Panc1 (cell line): Measurements from ENCODE around the gene FUT4. TPM values are rescaled to one million over a fixed set of nuclear protein-coding genes. Genes with fewer than 3 reads are reported as not detected.

ENCODE experiments used
- ATAC-seq: fragments of 200-7000 bp; cut with Tn5 transposase; 2 replicates; pipeline ENCODE4 v1.9.1; 2020; ENCODE audit warnings: mild to moderate bottlenecking, moderate library complexity
- BruUV-seq: library from RNA; stranded (reverse); fragments of 400-500 nt; replicated peaks from 2 replicates; lab custom pipeline; 2021; lab: Mats Ljungman, UMichigan
- CTCF ChIA-PET: fragments of 300-600 bp; sonication (Branson Sonifier 250); formaldehyde crosslinking; loops from one replicate; lab custom pipeline; 2022; ENCODE audit warnings: antibody characterized with exemption; lab: Charles Lee
- POLR2A ChIA-PET: fragments of 300-600 bp; sonication (Branson Sonifier 250); formaldehyde crosslinking; loops from one replicate; lab custom pipeline; 2022; ENCODE audit warnings: antibody characterized with exemption; lab: Charles Lee
- DNase-seq: peaks from one replicate; pipeline ENCODE4 v3.0.0-alpha.2; 2010; ENCODE audit warnings: low read depth, low spot score
- H3K27ac ChIP-seq: 2 replicates; pipeline ENCODE4 v1.5.1; 2011; ENCODE audit warnings: mild to moderate bottlenecking, low read length, inconsistent platforms
- H3K27me3 ChIP-seq: fragments of 200-500 bp; sonication (Bioruptor generic); 2 replicates; pipeline ENCODE4 v1.6.0; 2014; ENCODE audit warnings: low read length, inconsistent platforms; ENCODE audit not compliant: control insufficient read depth, insufficient read depth
- H3K36me3 ChIP-seq: fragments of 200-500 bp; sonication (Bioruptor generic); 2 replicates; pipeline ENCODE4 v1.5.1; 2014; ENCODE audit warnings: inconsistent platforms, mild to moderate bottlenecking, low read length, moderate library complexity; ENCODE audit not compliant: control insufficient read depth, insufficient read depth
- H3K4me1 ChIP-seq: 2 replicates; pipeline ENCODE4 v1.5.1; 2011; ENCODE audit warnings: inconsistent platforms, mild to moderate bottlenecking, low read length, moderate library complexity; ENCODE audit not compliant: control insufficient read depth, insufficient read depth
- H3K4me3 ChIP-seq, 2 experiments: 2 replicates each; pipeline ENCODE4 v1.5.1; 2011 to 2012; ENCODE audit warnings: low read depth in 2 of 2, low read length in 2 of 2, mild to moderate bottlenecking in 2 of 2, inconsistent platforms in 1 of 2, moderate library complexity in 1 of 2
- H3K9me3 ChIP-seq: fragments of 200-500 bp; sonication (Bioruptor generic); 2 replicates; pipeline ENCODE4 v1.5.1; 2014; ENCODE audit warnings: low read depth, mild to moderate bottlenecking, inconsistent platforms, low read length, moderate library complexity; ENCODE audit not compliant: control insufficient read depth, insufficient read depth
- POLR2AphosphoS5 ChIP-seq: IDR thresholded peaks from 2 replicates; pipeline ENCODE4 v1.6.1; 2012; ENCODE audit warnings: mild to moderate bottlenecking, low read depth, low read length, moderate library complexity
- SIN3A ChIP-seq: IDR thresholded peaks from 2 replicates; pipeline ENCODE4 v1.6.1; 2012; ENCODE audit warnings: low read depth, mild to moderate bottlenecking, low read length, moderate library complexity, borderline replicate concordance; ENCODE audit not compliant: insufficient read depth
- TCF7L2 ChIP-seq: IDR thresholded peaks from 2 replicates; pipeline ENCODE4 v1.6.1; 2011; ENCODE audit warnings: mild to moderate bottlenecking, low read depth, low read length, inconsistent platforms
- in situ Hi-C: cut with HindIII; loops from 2 replicates; pipeline ENCODE4 v1.10.0; 2016; ENCODE audit warnings: low sequenced_read_pairs, low pct_unique_long_range_greater_than_20kb
- intact Hi-C: fragments of 100-400 bp; cut with micrococcal nuclease; formaldehyde crosslinking; loops from one replicate; pipeline ENCODE4 v1.10.0; 2022; ENCODE audit not compliant: unreplicated experiment
- total RNA-seq: library from RNA; stranded (reverse); gene quantifications from one replicate; pipeline ENCODE4 v1.2.1, GENCODE V29; 2021; ENCODE audit not compliant: unreplicated experiment
- TF ChIP-seq, protein P1 (sequence below): fragments of 450-650 bp; IDR thresholded peaks from 2 replicates; pipeline ENCODE4 v1.5.1; 2017; ENCODE audit warnings: mild to moderate bottlenecking
- TF ChIP-seq, protein P2 (sequence below), 2 experiments: IDR thresholded peaks; 2 replicates each; pipeline ENCODE4 v1.6.1; 2011 to 2012; ENCODE audit warnings: low read depth in 2 of 2, control low read depth in 1 of 2, low read length in 1 of 2, mild to moderate bottlenecking in 1 of 2, moderate library complexity in 1 of 2; ENCODE audit not compliant: insufficient read depth in 1 of 2

FUT4 gene
- total RNA-seq, 1 experiment from 2014 or later = 11.2 TPM

DNA sequence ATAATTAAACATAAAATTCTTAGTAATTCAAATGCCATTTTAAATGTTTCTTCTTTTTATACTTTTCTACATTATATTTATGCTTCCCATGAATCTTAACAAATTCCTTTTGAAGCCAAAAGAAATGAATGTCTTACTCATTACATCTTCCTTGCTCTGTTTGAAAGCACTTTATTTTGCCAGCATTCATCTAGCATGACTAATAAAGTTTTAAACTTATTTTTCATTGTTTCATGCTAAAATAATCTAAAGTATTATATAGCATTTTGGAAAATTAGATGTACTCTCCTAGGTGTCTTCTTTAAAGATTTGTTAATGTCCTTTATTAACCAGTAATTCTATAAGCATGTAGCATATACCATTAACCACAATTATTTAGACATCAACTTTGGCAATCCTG lies 13.7 kb downstream of the FUT4 start:
- POLR2A ChIA-PET = no interaction called here
- DNase-seq (no peak), ATAC-seq (no peak)
- H3K4me1 ChIP-seq = no peaks in the 10 kb centered on the region
- H3K4me3 ChIP-seq = no peak overlapping the region
- H3K9me3 ChIP-seq = no peaks in the 10 kb centered on the region
- no peaks in the 10 kb centered on the region for H3K27me3 ChIP-seq
- no peaks in the 10 kb centered on the region for H3K36me3 ChIP-seq
- no peak overlapping the region for H3K27ac ChIP-seq
- intact Hi-C loops = no loop called here
- BruUV-seq = no TSS peak
- CTCF ChIA-PET = no interaction called here
- no peak for TF ChIP-seq TCF7L2
- no peak for TF ChIP-seq SIN3A
- no peak for TF ChIP-seq POLR2AphosphoS5
- TF ChIP-seq, protein P1, sequence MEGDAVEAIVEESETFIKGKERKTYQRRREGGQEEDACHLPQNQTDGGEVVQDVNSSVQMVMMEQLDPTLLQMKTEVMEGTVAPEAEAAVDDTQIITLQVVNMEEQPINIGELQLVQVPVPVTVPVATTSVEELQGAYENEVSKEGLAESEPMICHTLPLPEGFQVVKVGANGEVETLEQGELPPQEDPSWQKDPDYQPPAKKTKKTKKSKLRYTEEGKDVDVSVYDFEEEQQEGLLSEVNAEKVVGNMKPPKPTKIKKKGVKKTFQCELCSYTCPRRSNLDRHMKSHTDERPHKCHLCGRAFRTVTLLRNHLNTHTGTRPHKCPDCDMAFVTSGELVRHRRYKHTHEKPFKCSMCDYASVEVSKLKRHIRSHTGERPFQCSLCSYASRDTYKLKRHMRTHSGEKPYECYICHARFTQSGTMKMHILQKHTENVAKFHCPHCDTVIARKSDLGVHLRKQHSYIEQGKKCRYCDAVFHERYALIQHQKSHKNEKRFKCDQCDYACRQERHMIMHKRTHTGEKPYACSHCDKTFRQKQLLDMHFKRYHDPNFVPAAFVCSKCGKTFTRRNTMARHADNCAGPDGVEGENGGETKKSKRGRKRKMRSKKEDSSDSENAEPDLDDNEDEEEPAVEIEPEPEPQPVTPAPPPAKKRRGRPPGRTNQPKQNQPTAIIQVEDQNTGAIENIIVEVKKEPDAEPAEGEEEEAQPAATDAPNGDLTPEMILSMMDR = no peak
- TF ChIP-seq, protein P2, sequence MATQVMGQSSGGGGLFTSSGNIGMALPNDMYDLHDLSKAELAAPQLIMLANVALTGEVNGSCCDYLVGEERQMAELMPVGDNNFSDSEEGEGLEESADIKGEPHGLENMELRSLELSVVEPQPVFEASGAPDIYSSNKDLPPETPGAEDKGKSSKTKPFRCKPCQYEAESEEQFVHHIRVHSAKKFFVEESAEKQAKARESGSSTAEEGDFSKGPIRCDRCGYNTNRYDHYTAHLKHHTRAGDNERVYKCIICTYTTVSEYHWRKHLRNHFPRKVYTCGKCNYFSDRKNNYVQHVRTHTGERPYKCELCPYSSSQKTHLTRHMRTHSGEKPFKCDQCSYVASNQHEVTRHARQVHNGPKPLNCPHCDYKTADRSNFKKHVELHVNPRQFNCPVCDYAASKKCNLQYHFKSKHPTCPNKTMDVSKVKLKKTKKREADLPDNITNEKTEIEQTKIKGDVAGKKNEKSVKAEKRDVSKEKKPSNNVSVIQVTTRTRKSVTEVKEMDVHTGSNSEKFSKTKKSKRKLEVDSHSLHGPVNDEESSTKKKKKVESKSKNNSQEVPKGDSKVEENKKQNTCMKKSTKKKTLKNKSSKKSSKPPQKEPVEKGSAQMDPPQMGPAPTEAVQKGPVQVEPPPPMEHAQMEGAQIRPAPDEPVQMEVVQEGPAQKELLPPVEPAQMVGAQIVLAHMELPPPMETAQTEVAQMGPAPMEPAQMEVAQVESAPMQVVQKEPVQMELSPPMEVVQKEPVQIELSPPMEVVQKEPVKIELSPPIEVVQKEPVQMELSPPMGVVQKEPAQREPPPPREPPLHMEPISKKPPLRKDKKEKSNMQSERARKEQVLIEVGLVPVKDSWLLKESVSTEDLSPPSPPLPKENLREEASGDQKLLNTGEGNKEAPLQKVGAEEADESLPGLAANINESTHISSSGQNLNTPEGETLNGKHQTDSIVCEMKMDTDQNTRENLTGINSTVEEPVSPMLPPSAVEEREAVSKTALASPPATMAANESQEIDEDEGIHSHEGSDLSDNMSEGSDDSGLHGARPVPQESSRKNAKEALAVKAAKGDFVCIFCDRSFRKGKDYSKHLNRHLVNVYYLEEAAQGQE (IDR thresholded peaks at IDR 0.05; ENCODE audit: insufficient read depth in 1 of 2, low read depth in 2 of 2, low read length in 1 of 2) = no peak
- in situ Hi-C loops = no loop called here

DNA sequence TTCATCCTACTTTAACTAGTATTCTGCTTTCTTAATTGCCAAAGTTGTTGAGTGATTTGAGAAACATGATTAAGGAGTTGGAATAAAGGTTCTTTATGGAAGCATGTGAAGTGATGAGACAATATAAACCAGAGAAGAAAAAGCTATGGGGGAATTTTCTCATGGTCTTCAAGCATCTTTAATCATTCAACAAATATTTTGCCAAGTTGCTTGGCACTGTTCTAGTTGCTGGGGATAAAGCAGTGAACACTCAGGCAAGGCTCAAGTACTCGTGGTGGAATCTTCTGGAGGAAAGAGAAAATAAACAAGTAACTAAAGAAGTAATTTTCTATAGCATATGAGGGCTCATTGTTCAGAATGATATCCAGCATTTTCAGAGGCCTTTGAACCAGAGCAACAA lies 14.3 kb downstream of the FUT4 start:
- H3K4me3 ChIP-seq = no peak overlapping the region
- in situ Hi-C loops = no loop called here
- H3K36me3 ChIP-seq = no peaks in the 10 kb centered on the region
- TF ChIP-seq POLR2AphosphoS5 = no peak
- ChIA-PET CTCF (no interaction called here), POLR2A (no interaction called here)
- no peaks in the 10 kb centered on the region for H3K9me3 ChIP-seq
- no peaks in the 10 kb centered on the region for H3K27me3 ChIP-seq
- BruUV-seq = no TSS peak
- no peak for ATAC-seq
- no peak for DNase-seq
- no peaks in the 10 kb centered on the region; the same call in 1 of the 2 replicates for H3K4me1 ChIP-seq
- intact Hi-C loops = no loop called here
- no peak overlapping the region for H3K27ac ChIP-seq

DNA sequence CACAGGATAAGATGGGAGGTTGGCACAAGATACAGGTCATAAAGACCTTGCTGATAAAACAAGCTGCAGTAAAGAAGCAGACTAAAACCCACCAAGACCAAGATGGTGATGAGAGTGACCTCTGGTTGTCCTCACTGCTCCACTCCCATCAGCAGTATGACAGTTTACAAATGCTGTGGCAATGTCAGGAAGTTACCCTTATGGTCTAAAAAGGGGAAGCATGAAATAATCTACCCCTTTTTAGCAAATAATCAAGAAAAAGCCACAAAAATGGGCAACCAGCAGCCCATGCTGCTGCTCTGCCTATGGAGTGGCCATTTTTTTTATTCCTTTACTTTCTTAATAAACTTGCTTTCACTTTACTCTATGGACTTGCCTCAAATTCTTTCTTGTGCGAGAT lies 14.7 kb downstream of the FUT4 start:
- no peak overlapping the region for H3K27ac ChIP-seq
- H3K4me1 ChIP-seq = peaks cover under 1% of the 10 kb centered on the region; the same call in 1 of the 2 replicates
- DNase-seq (no peak), ATAC-seq (no peak)
- POLR2A ChIA-PET = no interaction called here
- no TSS peak for BruUV-seq
- no peak for TF ChIP-seq SIN3A
- no peak for TF ChIP-seq TCF7L2
- TF ChIP-seq, protein P2 (IDR thresholded peaks at IDR 0.05; ENCODE audit: insufficient read depth in 1 of 2, low read depth in 2 of 2, low read length in 1 of 2) = no peak
- TF ChIP-seq POLR2AphosphoS5 = no peak
- TF ChIP-seq, protein P1 = no peak
- H3K36me3 ChIP-seq = no peaks in the 10 kb centered on the region
- in situ Hi-C loops (no loop called here), intact Hi-C loops (no loop called here)
- no peak overlapping the region for H3K4me3 ChIP-seq
- H3K9me3 ChIP-seq = no peaks in the 10 kb centered on the region
- H3K27me3 ChIP-seq = no peaks in the 10 kb centered on the region
- CTCF ChIA-PET = no interaction called here
